A673 (cell line): ENCODE data around the gene ARHGAP44. TPM values are rescaled to one million over a fixed set of nuclear protein-coding genes. Genes with fewer than 3 reads are reported as not detected.

Source experiments
- BruUV-seq: library from RNA; stranded (reverse); fragments of 400-500 nt; replicated peaks from 2 replicates; lab custom pipeline; 2021; lab: Mats Ljungman, UMichigan
- CTCF ChIA-PET: fragments of 300-600 bp; sonication (Branson Sonifier 250); formaldehyde crosslinking; loops from one replicate; lab custom pipeline; 2022; ENCODE audit warnings: antibody characterized with exemption; lab: Charles Lee
- POLR2A ChIA-PET: fragments of 300-600 bp; sonication (Branson Sonifier 250); formaldehyde crosslinking; loops from one replicate; lab custom pipeline; 2022; ENCODE audit warnings: antibody characterized with exemption; ENCODE audit not compliant: low non-redundant PET; lab: Charles Lee
- DNase-seq: peaks from one replicate; pipeline ENCODE4 v3.0.0-alpha.2; 2015; ENCODE audit warnings: low spot score
- H3K27ac ChIP-seq: fragments of 200-600 bp; sonication (generic); 2 replicates; pipeline ENCODE4 v1.5.1; 2016; ENCODE audit warnings: mixed run types, low read depth, mild to moderate bottlenecking, mixed read lengths, antibody characterized with exemption, low read length; ENCODE audit not compliant: poor library complexity, severe bottlenecking
- H3K27me3 ChIP-seq: fragments of 200-600 bp; sonication (generic); replicated peaks from 2 replicates; pipeline ENCODE4 v1.6.1; 2017; ENCODE audit warnings: mixed run types, low read depth, mild to moderate bottlenecking, mixed read lengths, antibody characterized with exemption, low read length; ENCODE audit not compliant: insufficient read depth, poor library complexity
- H3K36me3 ChIP-seq: fragments of 200-600 bp; sonication (generic); 2 replicates; pipeline ENCODE4 v1.6.1; 2016; ENCODE audit warnings: mixed run types, mild to moderate bottlenecking, mixed read lengths, antibody characterized with exemption, low read length; ENCODE audit not compliant: insufficient read depth, poor library complexity, severe bottlenecking
- H3K4me1 ChIP-seq: fragments of 200-600 bp; sonication (generic); 2 replicates; pipeline ENCODE4 v1.6.1; 2017; ENCODE audit warnings: mixed run types, mild to moderate bottlenecking, mixed read lengths, antibody characterized with exemption, low read length; ENCODE audit not compliant: insufficient read depth, poor library complexity, severe bottlenecking
- H3K4me3 ChIP-seq: fragments of 200-600 bp; sonication (generic); 2 replicates; pipeline ENCODE4 v1.5.1; 2016; ENCODE audit warnings: low read depth, mixed run types, mild to moderate bottlenecking, mixed read lengths, low read length; ENCODE audit not compliant: poor library complexity, severe bottlenecking
- H3K9me3 ChIP-seq: fragments of 200-600 bp; sonication (generic); 2 replicates; pipeline ENCODE4 v1.6.1; 2016; ENCODE audit warnings: mixed run types, low read depth, mild to moderate bottlenecking, mixed read lengths, antibody characterized with exemption, low read length; ENCODE audit not compliant: poor library complexity, severe bottlenecking
- CTCF ChIP-seq: fragments of 300-800, 200-600 bp; sonication (generic); conservative IDR thresholded peaks from 2 replicates; pipeline ENCODE4 v1.5.1; 2017; ENCODE audit warnings: low read depth, mild to moderate bottlenecking, antibody characterized with exemption, low read length, moderate library complexity, mixed read lengths
- EZH2 ChIP-seq: fragments of 200-600 bp; sonication (generic); IDR thresholded peaks from 2 replicates; pipeline ENCODE4 v1.6.1; 2017; ENCODE audit warnings: borderline replicate concordance, low read depth, mild to moderate bottlenecking, mixed read lengths, antibody characterized with exemption, low read length; ENCODE audit not compliant: poor library complexity, severe bottlenecking
- intact Hi-C: fragments of 100-400 bp; cut with micrococcal nuclease; formaldehyde crosslinking; loops from one replicate; pipeline ENCODE4 v1.10.0; 2022; ENCODE audit not compliant: unreplicated experiment
- total RNA-seq: library from RNA; stranded (reverse); gene quantifications from 2 replicates; pipeline ENCODE4 v1.2.3, GENCODE V29; 2021

The ARHGAP44 gene
- total RNA-seq, 1 experiment from 2014 or later, result 0.49 TPM

- H3K27me3 ChIP-seq, result no peaks in the 10 kb centered on the region
- POLR2A ChIA-PET, result no interaction called here
- H3K4me3 ChIP-seq, result no peak overlapping the region
- no peak overlapping the region for H3K27ac ChIP-seq
- TF ChIP-seq EZH2 (no peak), CTCF (no peak)
- BruUV-seq, result no TSS peak
- H3K9me3 ChIP-seq, result peaks cover 2% of the 10 kb centered on the region
- no peak for DNase-seq
- no peaks in the 10 kb centered on the region for H3K36me3 ChIP-seq
- intact Hi-C loops, result no loop called here
- CTCF ChIA-PET, result no interaction called here
- H3K4me1 ChIP-seq, result no peaks in the 10 kb centered on the region
Measured at GRCh38 chr17:12813664-12814063, 24.4 kb downstream of the ARHGAP44 start.

GRCh38 chr17:12814718-12815117, 25.4 kb downstream of the ARHGAP44 start:
- H3K27ac ChIP-seq, result no peak overlapping the region
- H3K36me3 ChIP-seq, result no peaks in the 10 kb centered on the region
- H3K4me1 ChIP-seq, result no peaks in the 10 kb centered on the region
- BruUV-seq, result no TSS peak
- ChIA-PET CTCF (no interaction called here), POLR2A (no interaction called here)
- DNase-seq, result no peak
- no peak for TF ChIP-seq CTCF
- no peak for TF ChIP-seq EZH2
- no peaks in the 10 kb centered on the region for H3K27me3 ChIP-seq
- intact Hi-C loops, result no loop called here
- no peak overlapping the region for H3K4me3 ChIP-seq
- peaks cover 2% of the 10 kb centered on the region for H3K9me3 ChIP-seq

- CTCF ChIA-PET, result no interaction called here
- H3K27ac ChIP-seq, result no peak overlapping the region
- DNase-seq, result no peak
- H3K36me3 ChIP-seq, result no peaks in the 10 kb centered on the region
- H3K27me3 ChIP-seq, result no peaks in the 10 kb centered on the region
- POLR2A ChIA-PET, result no interaction called here
- intact Hi-C loops, result no loop called here
- no peaks in the 10 kb centered on the region for H3K4me1 ChIP-seq
- no TSS peak for BruUV-seq
- no peak overlapping the region for H3K4me3 ChIP-seq
- peaks cover 2% of the 10 kb centered on the region for H3K9me3 ChIP-seq
- no peak for TF ChIP-seq EZH2
- TF ChIP-seq CTCF, result no peak
Measured at GRCh38 chr17:12815642-12816141, 26.4 kb downstream of the ARHGAP44 start.
